CD1c-positive myeloid dendritic cell (primary cell): ENCODE measurements around the gene TIMM22.
"Not testable (repeated sequence)": the region's sequence is repeated elsewhere in the genome, so short reads cannot be mapped to it uniquely, and the experiment has no call there.

Experiments
- DNase-seq: peaks from one replicate; pipeline ENCODE4 v3.0.0-alpha.2; 2016; ENCODE audit errors: extremely low spot score

The TIMM22 gene

DNA sequence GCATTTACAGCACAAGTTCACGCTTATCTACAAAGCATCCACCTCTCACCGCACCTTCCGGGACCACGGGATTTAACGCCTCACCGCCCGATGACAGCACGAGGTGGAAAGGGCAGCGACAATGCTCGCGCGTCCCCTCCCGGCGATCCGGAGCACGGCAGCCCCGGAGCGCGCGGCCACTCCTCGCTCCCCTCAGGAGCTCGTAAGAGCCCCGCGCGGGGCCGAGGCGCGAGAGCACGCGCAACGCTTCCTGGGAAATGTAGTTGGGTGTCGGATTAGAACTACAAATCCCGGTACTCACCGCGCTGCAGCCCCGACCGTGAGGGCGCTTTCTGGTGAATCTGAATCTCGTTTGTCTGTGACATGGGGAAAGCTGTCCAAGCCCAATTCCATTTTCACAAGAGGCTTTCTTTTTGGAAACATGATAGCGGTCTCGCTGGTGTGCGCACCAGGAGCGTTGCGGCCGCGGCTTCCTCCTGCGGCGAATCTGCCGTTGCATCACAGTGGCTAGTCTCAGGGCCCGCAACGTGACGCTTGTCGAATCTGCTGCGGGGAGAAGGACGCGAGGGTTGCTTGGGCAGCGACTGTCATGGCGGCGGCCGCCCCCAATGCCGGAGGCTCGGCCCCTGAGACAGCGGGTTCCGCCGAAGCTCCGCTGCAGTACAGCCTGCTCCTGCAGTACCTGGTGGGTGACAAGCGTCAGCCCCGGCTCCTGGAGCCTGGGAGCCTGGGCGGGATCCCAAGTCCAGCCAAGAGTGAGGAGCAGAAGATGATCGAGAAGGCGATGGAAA, at the start of gene TIMM22:
Gene TIMM22, plus strand, starts transcription at position 576 of the 791 bp plus-strand sequence. Its CDS starts 14 bp downstream, at position 590.
- DNase-seq, result peak; percentile 98

DNA sequence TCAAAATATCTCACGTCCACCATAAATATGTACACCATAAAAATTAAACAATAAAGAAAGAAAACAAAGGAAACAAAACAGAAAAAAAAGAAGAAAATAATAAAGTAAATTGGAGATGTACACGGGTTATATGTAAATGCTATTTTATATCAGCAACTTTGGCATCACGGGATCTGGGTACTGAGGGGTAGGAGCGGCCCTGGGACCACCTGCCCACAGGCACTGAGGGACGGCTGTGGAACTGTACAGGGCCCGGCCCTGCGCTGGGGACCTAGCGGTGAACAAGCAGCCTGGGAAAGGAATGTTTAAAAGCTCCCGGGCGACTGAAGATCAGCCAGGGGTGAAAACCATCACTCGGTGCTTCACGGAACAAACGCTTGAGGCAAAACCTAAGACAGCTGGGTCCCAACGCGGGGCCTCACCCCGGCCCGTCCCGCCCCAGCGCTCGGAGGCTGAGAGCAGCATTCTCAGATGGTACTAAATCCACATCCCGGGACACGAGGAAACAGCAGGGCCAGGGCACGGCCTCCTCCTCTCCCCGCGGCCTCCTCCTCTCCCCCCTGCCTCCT, 48.6 kb upstream of the TIMM22 start:
- no peak for DNase-seq

DNA sequence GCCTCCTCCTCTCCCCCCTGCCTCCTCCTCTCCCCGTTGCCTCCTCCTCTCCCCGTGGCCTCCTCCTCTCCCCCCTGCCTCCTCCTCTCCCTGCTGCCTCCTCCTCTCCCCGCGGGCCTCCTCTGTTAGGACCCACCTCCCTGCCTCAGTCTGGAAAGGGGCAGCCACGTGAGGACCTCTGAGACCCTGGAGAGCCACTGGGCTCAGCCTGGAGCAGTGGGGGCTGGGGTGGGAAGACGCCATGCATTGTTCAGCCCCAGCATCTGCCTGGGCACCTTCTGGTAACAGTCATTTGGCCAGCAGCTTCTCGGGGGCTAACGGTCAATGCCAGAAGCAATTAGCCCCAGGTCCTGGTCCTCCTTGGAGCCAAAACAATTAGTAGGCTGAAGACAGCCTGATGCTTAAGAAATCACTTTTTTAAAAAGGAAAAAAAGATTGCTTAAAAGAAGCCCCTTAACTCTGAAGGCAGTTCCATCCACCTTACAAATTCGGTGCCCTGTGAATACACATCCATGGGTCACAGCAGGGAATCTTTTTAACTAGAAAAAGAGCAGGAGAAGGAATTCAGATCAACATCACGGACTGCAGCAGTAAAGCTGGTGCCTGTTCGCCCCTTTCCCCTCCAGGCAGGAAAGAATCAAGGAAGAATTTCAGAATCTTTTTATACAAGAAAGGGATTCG, 47.2 kb upstream of the TIMM22 start:
- no peak for DNase-seq

DNA sequence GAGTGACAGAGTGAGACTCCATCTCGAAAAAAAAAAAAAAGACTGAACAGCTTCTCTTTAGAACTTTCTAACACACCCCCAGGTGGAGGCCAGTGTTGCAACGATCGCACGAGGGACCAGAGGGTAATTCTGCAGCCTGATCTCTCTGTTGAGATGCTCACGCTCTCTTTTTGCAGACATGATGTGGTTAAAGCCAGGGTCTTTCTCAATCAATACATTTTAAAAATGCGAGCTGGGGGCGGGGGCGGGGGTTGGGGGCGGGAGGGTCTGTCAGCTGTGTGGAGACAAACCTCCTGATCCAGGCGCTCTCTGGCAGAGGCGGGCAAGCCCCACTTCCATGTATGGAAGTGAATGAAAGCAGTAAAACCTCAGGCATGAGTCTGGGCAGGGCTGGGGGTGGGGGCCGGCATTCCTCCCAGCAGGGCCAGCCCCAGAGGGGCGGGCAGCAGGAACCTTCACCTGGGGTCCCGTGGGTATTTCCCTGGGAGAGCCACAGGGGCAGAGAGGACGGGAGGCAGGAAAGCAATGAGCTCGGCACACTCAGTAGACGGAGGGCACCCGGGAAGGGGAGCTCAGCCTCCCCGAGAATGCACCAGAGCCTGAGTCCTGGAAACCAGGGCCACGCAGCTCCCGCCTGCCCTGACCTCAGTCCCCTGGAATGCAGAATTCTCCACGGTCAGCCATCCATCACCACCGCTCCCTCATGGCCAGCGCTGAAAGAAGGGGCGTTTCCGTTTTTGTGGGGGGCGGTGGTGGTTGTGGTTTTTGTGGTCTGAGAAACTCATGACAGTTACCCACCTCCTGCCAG, 45.4 kb upstream of the TIMM22 start:
- DNase-seq, result no peak

DNA sequence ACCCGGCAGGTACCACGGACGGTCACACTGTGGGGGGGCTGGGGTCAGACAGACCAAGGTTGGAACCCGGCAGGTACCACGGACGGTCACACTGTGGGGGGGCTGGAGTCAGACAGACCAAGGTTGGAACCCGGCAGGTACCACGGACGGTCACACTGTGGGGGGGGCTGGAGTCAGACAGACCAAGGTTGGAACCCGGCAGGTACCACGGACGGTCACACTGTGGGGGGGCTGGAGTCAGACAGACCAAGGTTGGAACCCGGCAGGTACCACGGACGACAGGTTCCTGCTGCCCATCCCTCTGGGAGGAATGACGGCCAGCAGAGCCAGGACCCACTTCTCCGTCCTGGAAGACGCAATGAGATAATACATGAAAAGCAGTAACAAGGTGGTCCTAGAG, 44.3 kb upstream of the TIMM22 start:
- DNase-seq, result not testable (repeated sequence)

DNA sequence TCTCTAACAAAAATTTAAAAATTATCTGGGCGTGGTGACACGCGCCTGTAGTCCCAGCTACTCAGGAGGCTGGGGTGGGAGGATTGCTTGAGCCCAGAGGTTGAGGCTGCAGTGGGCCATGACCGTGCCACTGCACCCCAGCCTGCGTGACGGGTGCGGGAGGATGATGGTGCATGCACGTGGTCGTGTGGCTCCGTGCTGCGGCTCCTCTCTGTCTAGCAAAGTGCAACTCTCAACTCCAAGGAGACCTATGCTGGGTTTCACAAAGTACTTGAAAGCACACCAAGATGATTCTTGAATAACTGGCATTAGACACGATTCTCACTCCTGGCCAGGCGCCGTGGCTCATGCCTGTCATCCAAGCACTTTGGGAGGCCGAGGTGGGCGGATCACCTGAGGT, 43.2 kb upstream of the TIMM22 start:
- DNase-seq, result no peak

DNA sequence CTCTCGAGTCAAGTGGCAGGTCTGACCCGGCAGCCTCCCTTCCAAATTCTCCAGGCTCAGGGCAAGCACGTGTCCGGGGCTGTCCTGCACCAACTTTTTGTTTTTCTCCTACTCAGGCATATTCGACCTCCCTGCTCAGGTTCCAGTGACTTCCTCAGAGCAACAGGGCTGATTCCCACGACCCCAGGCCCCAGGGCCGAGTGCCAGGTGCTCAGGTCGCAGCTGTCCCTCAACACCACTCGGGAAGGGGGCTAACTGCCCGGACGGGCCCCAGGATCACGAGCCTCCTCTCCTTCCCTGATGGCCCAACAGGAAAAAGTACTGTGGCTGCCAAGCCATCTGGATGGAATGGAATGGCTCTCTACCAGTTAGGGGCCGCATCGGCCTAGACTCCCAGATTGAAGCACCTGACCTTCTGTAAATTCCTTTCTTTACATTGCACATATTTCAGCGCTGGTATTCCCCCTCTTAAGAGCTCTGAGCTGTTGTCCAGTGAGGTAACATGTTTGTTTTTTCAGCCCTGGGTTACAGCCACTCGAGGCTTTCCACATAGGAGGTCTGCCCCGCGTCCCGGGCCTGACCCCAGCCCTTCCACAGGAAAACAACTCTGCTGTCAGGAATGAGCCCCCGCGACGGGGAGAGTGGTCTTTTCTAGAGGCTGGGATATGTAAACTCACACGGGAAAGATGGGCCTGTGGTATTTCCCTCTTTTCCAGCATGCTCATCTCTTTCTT, 42.3 kb upstream of the TIMM22 start:
- no peak for DNase-seq

DNA sequence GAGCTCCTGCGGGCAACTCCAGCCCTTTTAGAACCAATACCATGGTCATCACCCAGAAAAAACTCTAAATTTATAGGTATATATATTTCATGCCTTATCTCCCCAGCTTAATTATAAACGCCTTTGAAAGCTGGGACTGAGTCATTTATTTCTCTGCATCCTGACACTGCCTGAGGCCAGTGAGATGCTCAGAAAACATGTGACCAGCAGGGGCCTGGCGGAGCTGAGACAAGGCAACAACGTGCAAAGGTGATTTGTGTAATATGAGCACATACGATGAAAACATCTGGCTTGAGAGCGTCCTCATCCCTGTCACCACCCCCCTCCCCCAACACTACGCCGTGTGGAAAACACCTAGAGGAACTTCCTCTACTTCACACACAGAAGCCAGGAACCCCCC, 40.0 kb upstream of the TIMM22 start:
- DNase-seq, result no peak

DNA sequence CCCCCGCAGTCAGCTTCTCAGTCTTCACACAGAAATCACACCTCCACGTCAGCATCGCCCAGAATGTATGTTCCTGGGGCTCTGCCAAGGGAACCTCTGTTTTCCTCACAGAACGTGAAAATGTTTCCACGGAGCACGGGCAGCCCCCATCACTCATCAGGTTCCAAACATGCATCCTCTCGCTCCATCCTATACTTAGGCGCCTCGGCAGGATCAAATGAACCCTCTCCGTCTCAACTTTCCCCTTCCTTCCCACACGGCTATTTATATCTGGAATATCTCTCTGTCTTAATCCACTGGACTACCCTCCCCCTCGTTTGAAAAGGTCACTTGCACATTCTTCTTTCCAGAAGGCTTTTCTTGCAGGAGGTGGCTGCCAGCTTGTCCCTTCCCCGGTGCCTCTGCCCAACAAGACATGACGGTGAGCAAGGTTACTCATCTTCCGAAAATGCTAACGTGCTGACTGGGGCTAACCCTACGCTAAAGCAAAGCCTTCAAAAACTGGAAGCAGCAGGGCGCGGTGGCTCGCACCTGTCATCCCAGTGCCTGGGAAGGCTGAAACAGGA, 39.0 kb upstream of the TIMM22 start:
- no peak for DNase-seq

DNA sequence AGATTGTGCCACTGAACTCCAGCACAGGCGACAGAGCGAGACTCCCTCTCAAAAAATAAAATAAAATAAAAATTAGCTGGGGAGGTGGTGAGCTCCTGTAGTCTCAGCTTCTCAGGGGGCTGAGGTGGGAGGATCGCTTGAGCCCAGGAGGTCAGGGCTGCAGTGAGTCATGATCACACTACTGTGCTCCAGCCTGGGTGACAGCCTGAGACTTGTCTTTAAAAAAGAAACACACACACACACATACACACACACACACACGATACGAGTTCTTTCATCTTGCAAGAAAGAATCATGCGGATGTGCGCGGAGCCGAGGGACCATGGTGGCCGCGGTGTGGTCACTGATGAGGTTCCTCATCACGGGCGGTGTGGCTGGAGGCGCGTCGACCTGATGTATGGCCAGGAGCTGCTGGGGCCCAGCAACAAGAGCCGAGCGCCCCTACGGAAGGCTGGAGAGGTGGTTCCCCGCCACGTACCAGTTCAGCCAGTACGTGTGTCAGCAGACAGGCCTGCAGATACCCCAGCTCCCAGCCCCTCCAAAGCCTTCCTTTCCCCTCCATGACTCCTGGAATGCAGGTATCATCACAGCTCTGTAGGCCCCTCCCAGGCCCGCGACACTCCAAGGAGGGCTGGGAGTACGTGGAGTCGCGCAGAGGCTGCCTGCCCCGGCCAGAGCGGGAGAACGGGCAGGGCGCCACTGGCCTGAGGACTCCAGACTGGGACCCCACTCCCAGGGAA, 38.0 kb upstream of the TIMM22 start:
- no peak for DNase-seq

DNA sequence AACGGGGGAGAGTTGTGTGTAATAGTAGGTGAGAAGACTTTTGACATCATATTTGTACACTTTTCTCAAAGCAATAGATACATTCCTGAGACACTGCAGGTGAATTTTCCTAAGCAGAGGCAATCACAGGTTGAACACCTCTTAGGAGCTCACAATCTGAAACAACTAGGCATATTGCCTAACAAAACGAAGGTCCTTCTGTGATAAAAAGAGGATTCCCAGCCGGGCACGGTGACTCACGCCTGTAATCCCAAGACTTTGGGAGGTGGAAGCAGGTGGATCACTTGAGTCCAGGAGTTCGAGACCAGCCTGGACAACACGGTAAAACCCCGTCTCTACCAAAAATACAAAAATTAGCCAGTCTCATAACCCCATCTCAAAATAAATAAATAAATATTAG, 34.8 kb upstream of the TIMM22 start:
- DNase-seq, result no peak

DNA sequence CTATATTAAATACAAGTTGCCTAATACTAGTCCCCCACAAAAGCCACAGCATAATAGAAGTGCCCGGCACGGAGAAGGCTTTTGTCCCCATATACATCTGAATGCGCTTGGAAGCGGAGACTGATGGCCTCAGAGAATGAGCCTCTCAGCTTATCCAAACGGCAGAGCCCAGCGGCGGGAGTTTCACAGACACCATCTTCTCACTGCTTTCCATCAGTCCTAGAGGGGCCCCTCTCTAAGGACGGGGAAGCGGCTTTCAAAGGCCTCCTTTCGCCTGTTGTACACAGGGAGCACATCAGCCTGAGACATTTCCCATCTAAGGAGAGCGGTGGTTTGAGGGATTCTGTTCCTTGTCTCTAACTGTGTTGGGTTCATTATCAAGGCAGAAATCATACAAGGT, 34.3 kb upstream of the TIMM22 start:
- no peak for DNase-seq

DNA sequence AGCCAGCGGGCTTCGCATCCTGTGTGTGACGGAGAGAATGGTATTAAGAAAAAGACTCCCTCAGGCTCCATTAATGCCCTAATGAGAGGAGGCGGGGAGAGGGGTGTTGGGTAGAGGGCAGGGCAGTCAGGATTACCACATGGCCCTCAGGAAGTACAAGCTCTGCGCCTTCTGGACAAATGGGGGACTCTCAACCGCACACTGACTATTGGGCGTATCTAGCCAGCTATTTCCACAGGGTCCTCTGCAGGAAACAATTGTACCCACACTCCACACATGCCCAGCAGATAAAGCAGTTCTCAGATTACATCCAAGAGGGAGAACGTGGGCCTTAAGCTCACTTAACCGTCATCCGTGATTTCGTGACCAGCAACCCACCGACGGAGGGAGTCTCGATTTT, 32.1 kb upstream of the TIMM22 start:
- no peak for DNase-seq

DNA sequence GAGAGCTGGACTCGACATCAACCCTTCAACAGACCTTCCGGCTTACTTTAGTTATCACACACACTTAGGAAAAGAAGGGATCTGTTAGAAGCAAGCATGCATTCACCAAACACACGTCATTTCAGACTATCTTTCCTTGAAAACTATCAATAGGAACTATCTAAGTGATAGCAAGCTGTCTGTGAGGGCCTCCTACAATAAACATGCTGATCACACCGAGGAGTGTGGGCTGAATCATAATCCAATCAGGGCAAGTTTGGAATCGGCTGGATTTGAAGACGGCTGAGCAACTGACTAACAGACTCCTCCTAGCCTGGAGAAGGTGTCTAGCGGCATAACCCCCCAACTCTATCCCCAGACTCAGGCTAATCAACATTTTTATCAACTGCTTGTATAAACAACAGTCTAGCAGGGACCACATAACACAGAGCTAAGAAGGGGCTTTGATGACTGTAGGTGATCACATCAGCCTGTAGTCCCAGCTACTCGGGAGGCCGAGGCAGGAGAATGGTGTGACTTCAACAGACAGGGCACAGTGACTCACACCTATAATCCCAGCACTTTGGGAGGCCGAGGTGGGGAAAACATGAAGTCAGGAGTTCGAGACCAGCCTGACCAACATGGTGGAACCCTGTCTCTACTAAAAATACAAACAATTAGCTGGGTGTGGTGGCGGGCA, 31.5 kb upstream of the TIMM22 start:
- DNase-seq, result no peak

DNA sequence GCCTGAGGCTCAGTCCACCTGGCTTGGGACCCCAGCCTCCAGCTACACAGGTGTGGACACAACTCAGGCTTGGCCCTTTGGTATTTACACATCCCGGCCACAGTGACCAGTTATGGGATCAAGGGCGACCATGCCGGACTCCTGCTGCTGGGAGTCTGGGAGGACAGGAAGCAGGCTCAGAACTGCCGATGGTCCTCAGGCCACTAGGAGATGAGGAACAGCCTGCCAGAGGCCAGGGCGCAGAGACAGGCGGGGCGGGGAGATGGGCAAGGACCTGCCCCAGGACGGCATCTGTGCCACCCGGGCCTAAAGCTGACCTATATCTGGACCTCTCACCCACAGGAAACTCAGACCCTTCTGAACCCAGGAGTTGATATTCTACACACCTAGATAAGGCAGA, 29.8 kb upstream of the TIMM22 start:
- DNase-seq, result no peak

DNA sequence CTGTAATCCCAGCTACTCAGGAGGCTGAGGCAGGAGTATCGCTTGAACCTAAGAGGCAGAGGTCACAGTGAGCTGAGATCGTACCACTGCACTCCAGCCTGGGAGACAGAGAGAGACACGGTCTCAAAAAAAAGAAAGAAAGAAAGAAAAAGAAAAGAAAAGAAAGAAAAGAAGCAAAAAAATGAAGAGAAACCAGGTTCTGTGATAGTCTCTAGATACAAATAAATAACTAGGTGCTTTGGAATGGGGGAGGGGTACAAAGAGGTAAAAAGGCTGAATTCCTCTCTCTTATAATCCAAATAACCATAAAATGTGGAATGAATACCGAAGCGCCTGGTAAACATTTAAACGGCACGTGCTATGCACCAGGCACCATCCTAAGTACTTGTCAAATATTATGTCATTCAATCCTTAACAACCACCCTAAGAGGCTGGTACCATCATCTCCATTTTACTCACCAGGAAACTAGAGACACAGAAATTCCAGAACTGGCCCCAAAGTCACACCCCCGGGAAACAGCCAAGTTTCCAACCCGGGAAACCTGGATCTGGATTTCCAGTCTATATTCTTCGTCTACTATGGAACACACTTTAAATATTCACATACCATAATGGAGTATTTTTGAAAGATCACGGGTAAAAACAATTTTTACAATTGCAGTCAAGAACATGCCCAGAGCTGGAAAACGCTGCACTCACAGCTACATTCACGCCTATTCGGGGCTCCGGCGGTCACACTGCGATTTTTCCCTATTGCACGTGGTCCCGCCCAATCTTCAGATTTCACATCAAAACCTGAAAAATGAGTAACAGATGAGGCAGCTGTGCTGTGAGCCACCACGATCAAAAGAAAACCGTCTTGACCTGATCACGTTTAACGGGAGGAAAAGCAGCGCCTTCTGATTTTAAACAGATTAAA, 27.9 kb upstream of the TIMM22 start:
- no peak for DNase-seq

DNA sequence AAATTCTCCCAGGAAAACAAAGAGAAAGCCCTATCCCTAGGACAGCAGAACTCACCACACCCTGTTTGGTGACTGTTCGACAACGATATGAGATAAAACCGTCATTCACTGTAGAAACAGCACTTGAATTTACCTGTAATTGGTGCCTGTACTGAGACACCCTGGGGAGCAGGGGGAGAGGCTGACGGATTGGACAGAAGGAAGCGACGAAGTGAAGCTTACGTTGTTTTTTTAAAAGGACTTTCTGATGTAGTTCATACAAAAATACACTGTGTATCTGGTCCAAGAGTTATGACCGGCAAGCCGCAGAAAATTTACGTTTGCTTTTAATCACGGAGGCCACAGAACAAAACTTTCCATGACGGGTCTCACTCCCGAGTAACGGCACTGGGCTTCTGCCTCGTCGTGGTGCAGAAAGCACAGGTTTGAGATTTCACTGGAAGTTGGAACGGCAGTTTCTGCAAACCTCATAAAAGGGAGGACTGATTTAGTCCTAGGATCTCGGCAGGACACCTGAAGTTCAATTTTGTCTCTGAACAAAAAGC, 27.0 kb upstream of the TIMM22 start:
- no peak for DNase-seq

DNA sequence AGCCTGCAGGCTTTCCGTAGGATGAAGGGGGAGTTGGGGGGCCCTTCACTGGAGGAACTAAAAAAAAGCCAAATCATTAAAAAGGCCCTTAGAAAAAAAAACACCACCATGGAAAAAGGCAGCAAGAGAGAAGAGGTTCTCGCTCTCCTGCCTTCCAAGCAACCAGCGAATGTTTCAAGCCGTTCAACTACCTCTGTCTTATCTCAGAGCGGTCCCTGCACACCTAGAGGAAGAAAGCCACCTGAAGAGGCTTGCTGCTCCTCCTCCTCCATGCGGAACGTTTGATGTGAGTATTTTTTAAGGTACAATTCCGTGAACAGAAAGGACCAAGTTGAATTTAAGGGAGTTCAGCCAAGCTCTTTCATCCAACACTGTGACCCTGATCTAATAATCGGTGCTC, 26.6 kb upstream of the TIMM22 start:
- DNase-seq, result no peak

DNA sequence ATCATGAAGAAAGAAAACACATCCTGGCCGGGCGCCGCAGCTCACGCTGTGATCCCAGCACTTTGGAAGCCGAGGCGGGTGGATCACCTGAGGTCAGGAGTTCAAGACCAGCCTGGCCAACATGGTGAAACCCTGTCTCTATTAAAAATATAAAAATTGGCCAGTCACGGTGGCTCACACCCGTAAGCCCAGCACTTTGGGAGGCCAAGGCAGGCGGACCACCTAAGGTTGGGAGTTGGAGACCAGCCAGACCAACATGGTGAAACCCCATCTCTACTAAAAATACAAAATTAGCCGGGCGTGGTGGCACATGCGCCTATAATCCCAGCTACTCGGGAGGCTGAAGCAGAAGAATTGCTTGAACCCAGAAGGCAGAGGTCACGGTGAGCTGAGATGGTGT, 25.1 kb upstream of the TIMM22 start:
- DNase-seq, result not testable (repeated sequence)
